Heart right ventricle (tissue), 16 donors: ENCODE data around the gene TTC7B. TPM values are rescaled to one million over a fixed set of nuclear protein-coding genes. Genes with fewer than 3 reads are reported as not detected.
A peak's percentile ranks its signal among the peaks of the same experiment; 100 is the strongest.

ENCODE experiments used
- ATAC-seq, 8 donors: fragments of 200-7000 bp; cut with Tn5 transposase; one replicate each; pipeline ENCODE4 v1.9.1; 2020; ENCODE audit warnings: mild to moderate bottlenecking in 8 of 8, moderate library complexity in 8 of 8, moderate number of reproducible peaks in 1 of 8
- DNase-seq, 2 donors: peaks; one replicate each; pipeline ENCODE4 v3.0.0-alpha.2; 2020
- H3K27ac ChIP-seq, 10 donors: fragments of 200-600 bp; sonication (generic) in 2 of 10; one replicate each; pipeline versions ENCODE4 v1.5.0 to v1.8.0; 2020 to 2022; ENCODE audit warnings: mild to moderate bottlenecking in 3 of 10
- H3K27me3 ChIP-seq, 7 donors: fragments of 200-600 bp; one replicate each; pipeline ENCODE4 v1.8.0; 2021 to 2022; ENCODE audit warnings: mild to moderate bottlenecking in 2 of 7
- H3K36me3 ChIP-seq, 9 donors: fragments of 200-600 bp; sonication (generic) in 1 of 9; one replicate each; pipeline versions ENCODE4 v1.5.0 to v1.8.0; 2020 to 2022; ENCODE audit warnings: mild to moderate bottlenecking in 2 of 9
- H3K4me1 ChIP-seq, 9 donors: fragments of 200-600 bp; sonication (generic) in 1 of 9; one replicate each; pipeline versions ENCODE4 v1.5.0 to v1.8.0; 2020 to 2022; ENCODE audit warnings: mild to moderate bottlenecking in 4 of 9
- H3K4me3 ChIP-seq, 10 donors: fragments of 200-600 bp; sonication (generic) in 2 of 10; one replicate each; pipeline versions ENCODE4 v1.5.0 to v1.8.0; 2020 to 2022; ENCODE audit warnings: mild to moderate bottlenecking in 7 of 10, moderate library complexity in 2 of 10
- H3K9me3 ChIP-seq, 11 donors: fragments of 200-600 bp in 10 of 11; sonication (generic) in 2 of 11; one replicate each; pipeline versions ENCODE4 v1.5.0 to v1.8.0; 2013 to 2022; ENCODE audit warnings: mild to moderate bottlenecking in 2 of 11, control low read depth in 1 of 11, moderate library complexity in 1 of 11
- WGBS, 2 donors: extraction: QIAGEN DNeasy Blood & Tissue Kit; methylation state at CpG; one replicate each; pipeline ENCODE4 v1.1.7; 2013; ENCODE audit warnings: inconsistent platforms in 1 of 2; 5-methylcytosine and 5-hydroxymethylcytosine counted together
- intact Hi-C, 10 donors: fragments of 100-400 bp; cut with DNase I; formaldehyde crosslinking; loops; one replicate each; pipeline versions ENCODE4 v1.11.1 to v1.14.2; 2022
- polyA plus RNA-seq, 2 donors: library from polyadenylated mRNA; stranded (reverse); fragments of 200-250 nt; gene quantifications; one replicate each; pipeline ENCODE4 v1.2.3, GENCODE V29; 2013
- total RNA-seq, 10 donors: library from RNA; stranded (reverse); fragmentation: NEBNext Ultra II Directional in 3 of 10; extraction: Animal tissue kit (Norgen Biotek cat#: 25700) in 3 of 10; gene quantifications; one replicate each; pipeline versions ENCODE4 v1.2.1 to v1.2.4, GENCODE V29; 2021 to 2023
- TF ChIP-seq, protein P1 (sequence below), 9 donors: fragments of 200-600 bp; sonication (generic) in 2 of 9; IDR thresholded peaks; one replicate each; pipeline versions ENCODE4 v1.5.0 to v1.8.0; 2021 to 2022; ENCODE audit warnings: antibody characterized with exemption in 9 of 9, mild to moderate bottlenecking in 5 of 9, moderate library complexity in 1 of 9
- donor health status: Arrhythmogenic right ventricular cardiomyopathy.
- donor health status: ischemic (EF 13 %, LVEDD 7.1; RV severe dilation, severe dysfunction).
- donor health status: healthy with polysubstance abuse.
- donor health status: DM: no; HTN: yes; CAD: no.
- donor health status: DM: no; HTN: no; CAD: no.
- donor health status: ischemic (EF 25% LVEDD 6.9; RV normal size, moderate dysfunction).
- donor health status: ischemic (EF 25% LVEDD 5.7; RV mildly dilated, moderate dysfunction).
- donor health status: healthy.
- donor health status: DM: yes; HTN: yes; CAD: no.
- donor health status: Ischemic cardiomyopathy.
- donor health status: ischemic (EF 35%, LVEDD 5.7; RV mildly dilated, moderate dysfunction).
- donor health status: nonischemic (EF 11% LVEDD 7.7; RV severe dilation, severe dysfunction).
- donor health status: DM: yes; HTN: yes; CAD: no.
- donor health status: PGD.
- donor health status: ischemic (EF 29% LVEDD 5.4; RV normal size, mild dysfunction).
- donor health status: nonischemic (EF 23%, LVEDD 6.1; RV moderate dilation, normal function).

Gene TTC7B
- total and polyA plus RNA-seq, 12 donors, result 23.0 to 79.4 (median 65.5) TPM

DNA sequence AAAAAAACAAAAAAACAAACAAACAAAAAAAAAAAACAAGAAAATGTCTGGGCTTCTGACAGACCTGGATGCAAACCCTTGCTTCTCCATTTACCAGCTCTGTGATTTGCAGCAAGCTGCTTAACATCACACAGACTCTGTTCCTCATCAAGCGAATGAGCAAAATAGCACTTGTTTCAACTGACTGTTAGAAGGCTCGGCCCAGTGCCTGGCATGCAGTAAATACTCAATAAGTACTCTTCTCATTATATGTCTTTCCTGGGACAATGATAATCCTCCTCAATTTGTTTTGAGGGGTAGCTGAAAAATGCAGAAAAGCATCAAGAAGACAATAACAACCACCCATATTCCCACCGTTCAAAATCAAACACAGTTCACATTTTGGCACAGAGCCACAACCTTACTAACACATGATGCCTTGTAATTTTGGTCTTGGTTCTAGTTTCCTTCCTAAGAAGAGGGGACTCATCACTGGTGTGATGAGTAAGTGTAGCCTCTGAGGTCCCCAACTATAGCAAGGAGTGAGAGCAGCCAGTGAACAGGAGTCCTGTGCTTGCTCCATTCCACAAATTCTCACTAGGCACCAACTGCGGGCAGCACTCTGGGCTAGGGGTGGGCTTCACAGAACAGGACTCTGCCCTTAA lies 60.4 kb downstream of the TTC7B start:
- no peaks in the 10 kb centered on the region for H3K9me3 ChIP-seq
- WGBS, 2 donors, result 73 to 78% methylated on average over 4 of the region's 4 CpGs
- TF ChIP-seq, protein P1, sequence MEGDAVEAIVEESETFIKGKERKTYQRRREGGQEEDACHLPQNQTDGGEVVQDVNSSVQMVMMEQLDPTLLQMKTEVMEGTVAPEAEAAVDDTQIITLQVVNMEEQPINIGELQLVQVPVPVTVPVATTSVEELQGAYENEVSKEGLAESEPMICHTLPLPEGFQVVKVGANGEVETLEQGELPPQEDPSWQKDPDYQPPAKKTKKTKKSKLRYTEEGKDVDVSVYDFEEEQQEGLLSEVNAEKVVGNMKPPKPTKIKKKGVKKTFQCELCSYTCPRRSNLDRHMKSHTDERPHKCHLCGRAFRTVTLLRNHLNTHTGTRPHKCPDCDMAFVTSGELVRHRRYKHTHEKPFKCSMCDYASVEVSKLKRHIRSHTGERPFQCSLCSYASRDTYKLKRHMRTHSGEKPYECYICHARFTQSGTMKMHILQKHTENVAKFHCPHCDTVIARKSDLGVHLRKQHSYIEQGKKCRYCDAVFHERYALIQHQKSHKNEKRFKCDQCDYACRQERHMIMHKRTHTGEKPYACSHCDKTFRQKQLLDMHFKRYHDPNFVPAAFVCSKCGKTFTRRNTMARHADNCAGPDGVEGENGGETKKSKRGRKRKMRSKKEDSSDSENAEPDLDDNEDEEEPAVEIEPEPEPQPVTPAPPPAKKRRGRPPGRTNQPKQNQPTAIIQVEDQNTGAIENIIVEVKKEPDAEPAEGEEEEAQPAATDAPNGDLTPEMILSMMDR (IDR thresholded peaks at IDR 0.05), result no peak
- H3K27ac ChIP-seq, result no peak overlapping the region
- ATAC-seq, result no peak
- H3K36me3 ChIP-seq, result no peaks in the 10 kb centered on the region
- H3K4me3 ChIP-seq, result no peak overlapping the region
- H3K27me3 ChIP-seq, result no peaks in the 10 kb centered on the region
- no peak for DNase-seq
- intact Hi-C loops, result loop anchor here in 8 of 10 donors (5.0 to 10.0 kb wide), 7 partner anchors 58 to 453 kb away; partner anchors contain the start of genes CALM1 (in 4 of the 8) and TTC7B (in 1 of the 8)
- peaks cover 4 to 32% (median 25%) of the 10 kb centered on the region in 9 donors for H3K4me1 ChIP-seq

DNA sequence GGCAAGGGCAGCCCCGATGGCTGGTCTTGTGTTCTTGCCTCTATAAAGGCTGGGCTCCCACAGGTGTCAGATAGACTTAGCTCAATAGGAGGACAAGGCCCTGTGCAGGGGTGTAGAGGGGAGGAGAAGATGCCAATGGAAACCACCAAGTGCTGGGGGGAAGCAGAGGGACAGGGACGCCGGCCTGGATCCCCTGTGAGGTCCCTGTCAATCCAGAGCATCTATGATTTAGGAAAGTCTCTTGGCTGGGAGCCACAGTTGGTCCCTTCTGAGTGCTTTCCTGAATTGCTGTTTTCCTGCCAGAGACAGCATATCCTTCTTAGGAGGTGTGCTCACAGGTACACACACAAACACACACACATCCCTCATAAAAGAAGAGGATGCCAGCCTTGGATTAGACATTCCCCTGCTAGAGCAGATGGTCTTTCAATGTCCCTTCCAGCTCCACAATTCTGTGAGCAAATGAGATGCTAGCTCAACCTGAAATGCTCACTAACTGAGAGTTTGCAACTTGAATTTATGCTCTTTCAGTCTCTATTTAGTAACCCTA lies 62.7 kb downstream of the TTC7B start:
- H3K27ac ChIP-seq, result no peak overlapping the region
- DNase-seq, result no peak

DNA sequence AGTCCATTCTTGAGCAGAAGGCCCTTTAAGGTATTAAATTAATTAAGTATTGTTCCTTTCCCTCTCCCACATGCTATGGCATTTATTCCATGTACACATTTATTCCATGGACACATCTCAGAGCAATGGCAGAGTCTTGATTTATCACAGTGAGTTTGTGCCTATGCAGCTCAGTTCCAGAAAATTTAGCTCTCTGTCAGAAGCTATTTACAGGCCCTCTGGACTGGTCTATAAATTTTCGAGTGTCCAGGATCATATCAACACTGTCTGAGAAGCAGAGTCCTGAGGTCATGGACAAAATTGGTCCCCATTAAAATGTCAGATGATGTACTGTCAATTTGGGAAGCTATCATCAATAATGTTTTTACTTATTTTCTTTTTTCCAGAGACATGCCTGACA lies 65.5 kb downstream of the TTC7B start:
- ATAC-seq (peak in 3 of 8 donors; percentile 40 to 55 (median 43)), DNase-seq (no peak)
- TF ChIP-seq, protein P1 (IDR thresholded peaks at IDR 0.05), result no peak
- Histone ChIP-seq H3K4me1 (peaks cover 0 to 10% (median 0%) of the 10 kb centered on the region in 9 donors), H3K4me3 (no peak overlapping the region), H3K27me3 (no peaks in the 10 kb centered on the region), H3K27ac (peak overlapping the region in 2 of 10 donors; percentile 39 to 54), H3K9me3 (peaks cover 0 to 36% (median 24%) of the 10 kb centered on the region in 11 donors), H3K36me3 (peaks cover 0 to 7% (median 0%) of the 10 kb centered on the region in 9 donors)
- WGBS, 2 donors, result 76 to 78% methylated on average over 1 of the region's 1 CpG
- intact Hi-C loops, result loop anchor here in 4 of 10 donors (5.0 to 10.0 kb wide), 3 partner anchors 48 to 446 kb away; partner anchors contain the start of gene CALM1 (in 1 of the 4)

More for the DNA sequence above, 62.7 kb downstream of the TTC7B start:
- peaks cover 0 to 18% (median 8%) of the 10 kb centered on the region in 9 donors for H3K4me1 ChIP-seq
- H3K36me3 ChIP-seq, result peaks cover 0 to 7% (median 0%) of the 10 kb centered on the region in 9 donors
- TF ChIP-seq, protein P1 (IDR thresholded peaks at IDR 0.05), result no peak
- H3K9me3 ChIP-seq, result peaks cover 0 to 22% (median 13%) of the 10 kb centered on the region in 11 donors
- no peaks in the 10 kb centered on the region for H3K27me3 ChIP-seq
- no peak overlapping the region for H3K4me3 ChIP-seq
- ATAC-seq, result no peak
- intact Hi-C loops, result loop anchor here in 4 of 10 donors (5.0 to 10.0 kb wide), 3 partner anchors 51 to 449 kb away; partner anchors contain the start of gene CALM1 (in 1 of the 4)
- 88 to 96% methylated on average over 3 of the region's 3 CpGs for WGBS, 2 donors

GRCh38 chr14:90750191-90750590 lies 66.0 kb downstream of the TTC7B start:
- peak overlapping the region in 2 of 10 donors; percentile 39 to 54 for H3K27ac ChIP-seq
- intact Hi-C loops, result loop anchor here in 4 of 10 donors (5.0 to 10.0 kb wide), 3 partner anchors 48 to 445 kb away; partner anchors contain the start of gene CALM1 (in 1 of the 4)
- TF ChIP-seq, protein P1 (IDR thresholded peaks at IDR 0.05), result no peak

More at GRCh38 chr14:90750191-90750590, 66.0 kb downstream of the TTC7B start:
- H3K27me3 ChIP-seq, result no peaks in the 10 kb centered on the region
- DNase-seq, result no peak
- H3K4me3 ChIP-seq, result no peak overlapping the region
- H3K36me3 ChIP-seq, result peaks cover 0 to 7% (median 0%) of the 10 kb centered on the region in 9 donors
- no peak for ATAC-seq
- peaks cover 0 to 10% (median 0%) of the 10 kb centered on the region in 9 donors for H3K4me1 ChIP-seq
- H3K9me3 ChIP-seq, result peaks cover 0 to 36% (median 24%) of the 10 kb centered on the region in 11 donors
